ENCODE measurements around the gene ABHD2.
"Not testable (repeated sequence)": the region's sequence is repeated elsewhere in the genome, so short reads cannot be mapped to it uniquely, and the experiment has no call there.

ABHD2 gene

DNA sequence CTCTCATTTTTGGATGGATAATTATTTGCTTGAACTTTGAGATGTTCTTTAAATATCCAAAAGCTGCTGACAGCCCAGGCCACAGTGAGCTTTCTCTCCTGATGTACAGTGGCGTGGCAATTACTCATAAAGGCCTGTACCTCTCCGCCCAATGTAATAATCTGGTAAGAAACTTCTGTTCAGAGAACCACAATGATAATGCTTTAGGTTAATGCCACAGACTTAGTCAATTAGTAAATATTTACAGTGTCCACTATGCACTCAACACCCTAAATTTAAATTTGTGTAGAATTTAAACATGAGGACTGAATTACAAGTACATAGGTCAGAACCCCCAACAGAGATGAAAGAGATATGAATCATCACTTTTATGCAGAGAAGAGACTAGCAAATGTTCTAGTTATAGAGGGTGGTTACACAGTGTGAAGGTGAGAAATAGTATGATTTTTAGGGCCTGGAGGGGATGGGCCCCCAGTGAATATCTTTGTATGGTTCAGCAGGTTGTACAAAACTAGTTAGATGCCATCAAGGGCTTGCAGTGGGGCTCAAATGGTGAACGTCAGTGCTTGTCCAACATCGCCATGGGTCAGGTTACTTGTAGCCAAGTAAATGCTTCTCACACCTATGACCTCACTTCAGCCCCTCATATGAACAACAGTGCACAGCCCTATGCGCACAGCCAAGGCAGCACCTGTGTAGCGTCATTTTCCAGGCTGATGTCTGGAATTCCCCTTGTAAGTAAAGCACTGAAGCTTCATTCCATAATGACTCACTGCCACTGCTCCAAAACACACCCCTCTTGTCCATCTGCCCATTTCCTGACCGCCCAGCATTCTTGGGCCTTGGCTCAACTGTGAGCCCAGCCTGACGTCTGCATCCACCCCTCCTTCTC lies 13.3 kb downstream of the ABHD2 start:
- peak in 1 of 2 experiments; percentile 53 for DNase-seq

DNA sequence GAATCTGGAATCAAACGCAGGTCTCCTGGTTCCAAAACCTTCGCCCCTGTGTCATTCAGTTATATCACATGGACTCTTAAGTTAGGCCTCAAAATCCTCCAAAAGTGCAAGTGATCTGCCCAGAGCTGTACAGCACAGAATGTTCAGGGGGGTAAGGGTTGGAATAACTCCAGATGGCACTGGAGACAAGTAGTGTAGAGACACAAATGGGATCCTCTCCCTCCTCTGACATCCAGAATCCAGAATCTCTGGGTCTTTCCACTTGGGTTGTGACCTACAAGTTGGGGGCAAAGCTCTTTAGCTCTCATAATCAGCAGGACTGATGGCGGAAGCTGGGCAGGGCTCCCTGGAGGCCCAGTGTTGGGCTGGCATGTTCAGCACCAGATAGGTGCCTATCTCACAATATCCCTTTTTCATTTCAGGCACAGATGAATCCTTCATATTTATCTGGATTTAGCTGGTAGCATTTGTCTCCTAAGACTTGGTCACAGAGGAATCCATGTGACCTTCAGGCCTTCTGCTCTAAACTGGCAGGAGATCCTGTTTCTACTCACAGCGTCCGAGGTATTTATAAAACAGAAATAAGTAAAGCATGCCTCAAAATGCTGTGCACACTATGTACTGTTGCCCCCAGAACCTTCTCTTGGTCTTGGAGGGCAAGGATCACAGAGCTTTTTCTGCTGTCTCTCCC lies 15.4 kb downstream of the ABHD2 start:
- no peak for DNase-seq

- no peak for DNase-seq
These were observed 15.9 kb downstream of the ABHD2 start for GRCh38 chr15:89104172-89104564.

DNA sequence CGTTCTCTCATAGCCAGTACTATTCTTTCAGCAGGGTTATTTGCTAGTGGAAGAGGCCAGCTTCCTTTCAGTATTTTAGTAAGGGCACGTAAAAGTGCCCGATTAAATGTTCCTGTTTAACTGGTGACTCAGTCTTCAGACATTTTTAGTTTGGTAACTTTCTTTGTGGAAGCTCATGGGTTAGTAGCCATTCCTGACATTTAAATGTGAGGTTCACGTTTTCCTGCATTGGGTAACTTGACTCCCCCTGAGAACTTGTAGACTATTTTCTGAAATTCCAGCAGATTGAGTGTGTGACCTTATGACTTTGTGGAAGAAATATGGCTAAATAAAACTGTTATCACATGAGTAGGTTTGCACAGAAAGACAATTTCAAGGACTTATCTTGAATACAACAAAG lies 16.9 kb downstream of the ABHD2 start:
- DNase-seq = no peak

DNA sequence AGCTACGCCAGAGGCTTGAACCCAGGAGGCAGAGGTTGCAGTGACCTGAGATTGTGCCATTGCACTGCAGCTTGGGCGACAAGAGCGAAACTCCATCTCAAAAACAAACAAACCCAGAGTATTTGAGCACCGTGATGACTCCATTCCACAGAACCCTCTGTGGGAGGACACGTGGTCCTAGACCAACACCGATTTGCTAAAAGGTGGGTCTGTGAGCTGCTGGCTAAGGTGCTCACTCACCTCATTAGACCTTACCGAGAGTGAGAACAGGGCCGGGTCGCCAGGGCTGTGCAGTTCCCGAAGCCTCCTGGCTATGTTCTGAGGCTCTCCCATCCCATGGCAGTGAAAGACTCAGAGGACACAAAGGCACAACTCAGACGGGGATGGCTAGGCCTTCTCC lies 17.9 kb downstream of the ABHD2 start:
- DNase-seq = no peak

GRCh38 chr15:89107984-89108383 lies 19.7 kb downstream of the ABHD2 start:
- no peak for DNase-seq

- no peak for DNase-seq
These were observed 20.6 kb downstream of the ABHD2 start for GRCh38 chr15:89108835-89109234.

- DNase-seq = no peak
These were observed 21.0 kb downstream of the ABHD2 start for GRCh38 chr15:89109238-89109637.

- DNase-seq = no peak
These were observed 21.8 kb downstream of the ABHD2 start for GRCh38 chr15:89110060-89110459.

GRCh38 chr15:89111352-89111751 lies 23.1 kb downstream of the ABHD2 start:
- DNase-seq = no peak

DNA sequence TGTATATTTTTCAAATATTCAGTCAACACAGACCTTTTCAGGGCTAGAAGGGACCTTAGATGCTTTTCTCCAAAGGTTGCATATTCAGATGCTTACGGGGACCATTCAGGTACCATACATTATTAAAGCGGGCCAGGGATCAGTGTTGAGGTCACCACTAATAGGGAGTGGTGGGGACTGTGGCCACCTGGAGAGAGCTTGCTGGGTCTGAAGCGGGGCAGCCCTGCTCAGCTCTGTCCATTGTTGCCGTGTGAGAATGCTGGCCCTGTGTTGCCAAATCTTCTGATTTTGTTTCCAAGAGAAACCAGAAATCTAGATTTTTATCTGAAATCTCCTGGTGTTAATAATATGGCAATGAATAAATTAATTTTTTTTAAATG lies 23.7 kb downstream of the ABHD2 start:
- no peak for DNase-seq

GRCh38 chr15:89112341-89112971 lies 24.2 kb downstream of the ABHD2 start:
- no peak for DNase-seq

- DNase-seq = no peak
These were observed 25.2 kb downstream of the ABHD2 start for GRCh38 chr15:89113296-89114024.

- DNase-seq = peak; percentile 34 to 66
These were observed 26.7 kb downstream of the ABHD2 start for GRCh38 chr15:89114990-89115389.

DNA sequence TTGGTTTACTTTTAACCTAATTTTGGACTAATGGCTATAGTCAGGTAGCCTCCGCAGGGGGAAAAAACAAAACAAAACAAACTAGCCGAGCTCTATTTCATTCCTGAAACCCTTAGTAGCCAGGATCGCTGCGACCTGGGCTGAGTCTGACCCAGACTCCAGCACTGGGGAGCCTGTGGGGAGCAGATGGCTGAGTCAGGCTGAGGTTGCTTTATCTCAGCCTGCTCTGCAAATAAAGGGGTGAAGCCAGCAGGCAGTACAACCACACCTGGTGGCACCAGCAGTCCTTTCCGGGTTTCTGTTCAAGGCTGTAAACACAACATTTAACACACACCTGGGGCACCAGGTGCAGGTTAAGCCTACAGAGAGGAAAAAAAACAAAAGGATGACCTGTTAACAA lies 27.3 kb downstream of the ABHD2 start:
- DNase-seq = peak; percentile 83 to 89

GRCh38 chr15:89116404-89116803 lies 28.1 kb downstream of the ABHD2 start:
- peak; percentile 98 to 99 for DNase-seq

GRCh38 chr15:89117790-89118189 lies 29.5 kb downstream of the ABHD2 start:
- no peak for DNase-seq

- DNase-seq = no peak
These were observed 30.3 kb downstream of the ABHD2 start for GRCh38 chr15:89118481-89118989.

DNA sequence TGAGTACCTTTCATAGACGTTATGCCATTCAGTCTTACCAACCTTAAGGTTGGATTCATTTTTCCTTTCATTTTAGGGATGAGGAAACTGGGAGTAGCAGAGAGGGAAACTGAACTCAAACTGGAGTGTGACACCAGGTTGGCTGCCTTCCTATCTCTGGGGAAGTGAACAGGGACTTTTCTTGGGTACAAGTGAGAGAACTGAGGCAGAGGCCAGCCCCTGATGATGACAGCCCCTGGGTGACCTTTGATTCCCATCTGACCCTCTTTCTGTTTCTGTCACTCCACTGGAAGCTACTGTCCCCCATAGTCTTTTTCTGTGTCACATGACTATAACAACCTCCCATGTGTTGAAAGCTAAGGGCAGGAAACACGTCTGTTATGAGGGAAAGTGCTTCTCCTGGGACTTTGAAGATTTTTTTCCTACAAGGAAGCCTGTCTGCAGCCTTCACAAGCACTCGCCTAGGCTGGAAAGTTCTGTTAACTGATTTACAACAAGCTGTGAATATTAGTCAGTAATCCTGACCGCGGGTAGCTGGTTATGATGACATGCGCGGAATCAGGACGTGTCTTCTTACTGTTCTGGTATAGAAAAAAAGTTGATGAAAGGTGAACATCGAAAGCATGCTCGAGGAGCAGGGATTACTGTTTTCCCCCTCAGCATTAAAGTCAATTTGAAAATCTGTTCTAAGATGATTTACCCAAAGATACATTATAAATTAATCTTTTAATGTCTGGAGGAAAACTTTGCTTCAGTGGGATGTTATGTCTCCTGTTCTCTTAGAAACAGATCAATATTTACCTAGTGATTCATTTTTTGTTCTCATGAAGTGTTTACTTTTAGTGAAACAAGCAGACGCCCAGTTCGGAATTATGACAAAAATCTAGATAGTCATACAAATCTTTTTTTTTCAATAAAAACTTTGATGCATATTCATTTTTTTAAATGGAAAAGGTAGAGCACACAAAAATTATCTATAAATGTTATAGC lies 31.5 kb downstream of the ABHD2 start:
- peak; percentile 9 to 32 for DNase-seq

DNA sequence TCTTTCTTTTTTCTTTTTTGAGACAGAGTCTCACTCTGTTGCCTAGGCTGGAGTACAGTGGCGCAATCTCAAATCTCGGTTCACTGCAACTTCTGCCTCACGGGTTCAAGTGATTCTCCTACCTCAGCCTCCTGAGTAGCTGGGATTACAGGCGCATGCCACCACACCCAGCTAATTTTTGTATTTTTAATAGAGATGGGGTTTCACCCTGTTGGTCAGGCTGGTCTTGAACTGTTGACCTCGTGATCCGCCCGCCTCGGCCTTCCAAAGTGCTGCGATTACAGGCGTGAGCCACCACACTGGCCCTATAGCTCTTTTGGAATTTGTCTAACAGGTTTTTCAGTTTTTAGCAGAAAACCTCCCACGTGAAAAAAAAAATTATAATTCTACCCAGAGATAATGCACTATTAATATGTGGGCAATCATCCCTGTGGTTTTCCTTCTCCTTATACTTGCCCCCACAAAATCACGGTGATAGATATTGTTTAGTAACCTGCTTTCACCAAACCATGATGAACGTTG lies 32.3 kb downstream of the ABHD2 start:
- DNase-seq = not testable (repeated sequence)

DNA sequence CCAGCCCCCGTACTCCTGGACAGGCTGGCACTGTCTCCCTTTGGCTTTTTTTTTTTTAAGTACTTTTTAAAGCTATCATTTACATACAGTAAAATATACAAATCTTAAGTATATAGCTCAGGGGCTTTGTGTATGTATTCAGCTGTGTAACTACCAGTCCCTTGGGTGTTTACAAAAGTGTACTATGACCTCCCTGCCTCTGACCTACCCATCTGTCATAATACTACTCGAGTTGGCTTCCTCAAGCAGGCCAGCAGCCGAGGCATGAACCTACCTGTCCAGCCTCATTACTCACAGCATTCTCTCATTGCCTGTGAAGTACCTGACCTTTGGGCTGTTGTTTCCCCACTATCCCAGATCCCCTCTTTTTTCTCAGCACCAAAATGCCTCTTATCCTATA lies 33.2 kb downstream of the ABHD2 start:
- peak; percentile 69 to 72 for DNase-seq

Measured in SHP77 (cell line).